ENCODE data around the gene CXorf38. TPM values are rescaled to one million over a fixed set of nuclear protein-coding genes. Genes with fewer than 3 reads are reported as not detected.

The CXorf38 gene
- 10 to 100 TPM; 15.2 to 31.0 (median 25.9) TPM for total RNA-seq
- 32.5 TPM for total RNA-seq (2013)
- 26.1 to 92.6 (median 52.4) reads per million in 29 experiments for total RNA-seq

DNA sequence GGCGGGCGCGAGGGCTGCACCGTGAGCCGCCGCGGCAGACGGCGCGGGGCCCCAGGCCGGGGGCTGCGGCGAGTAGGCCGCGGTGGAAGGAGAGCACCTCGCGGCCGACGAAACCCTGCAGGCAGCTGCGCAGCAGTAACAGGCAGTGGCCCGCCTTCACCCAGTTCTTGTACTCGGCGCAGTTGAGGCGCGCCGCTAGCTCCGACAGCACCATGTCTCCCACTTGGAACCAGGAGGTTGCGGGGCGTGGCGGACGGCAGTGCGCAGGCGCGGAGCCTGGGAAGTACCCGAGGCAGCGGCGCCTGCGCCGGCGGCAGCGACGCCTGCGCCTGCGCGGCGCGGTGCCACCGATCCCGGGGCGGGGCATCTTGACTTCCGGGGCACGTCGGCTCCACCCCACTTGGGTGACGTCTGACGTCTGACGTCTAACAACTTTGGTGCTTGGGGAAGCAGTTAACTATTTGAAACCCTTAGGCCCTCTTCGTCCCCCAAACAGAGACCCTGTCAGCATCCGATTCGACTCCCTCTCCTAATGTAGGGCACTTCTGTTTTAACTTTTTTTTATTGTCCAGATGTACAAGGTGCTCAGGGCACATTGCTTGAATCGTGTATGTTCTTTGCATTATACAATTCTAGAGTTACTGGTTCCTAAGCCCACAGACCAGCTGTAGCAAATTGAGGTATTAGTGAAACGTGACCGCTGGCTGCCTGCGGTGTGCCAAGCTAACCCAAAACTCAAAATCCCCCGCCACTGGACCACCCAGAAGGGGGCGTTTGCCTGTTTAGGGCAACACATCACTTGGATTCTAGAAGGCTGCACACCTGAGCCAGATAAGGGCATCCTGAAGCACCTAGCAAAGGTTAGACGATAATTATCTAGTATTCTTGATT, at the start of gene CXorf38:
Gene CXorf38, minus strand, starts transcription at position 255 of the 891 bp plus-strand sequence. Its CDS starts 41 bp downstream, at position 214.
- POLR2A ChIA-PET = interaction anchor here in 1 of 2 donors (0.6 kb wide), 1 partner anchor 83 kb away, joined by 7 read pairs; no protein-coding TSS in a partner anchor
- Histone ChIP-seq H3K4me3 (ENCODE audit: control insufficient read depth in 1 of 2, extremely low read depth in 1 of 2, low read length in 1 of 2) (peak within 1 kb of the TSS; percentile 71 to 88), H3K36me3 (ENCODE audit: control insufficient read depth in 2 of 2, extremely low read depth in 1 of 2, insufficient read depth in 1 of 2, low read length in 1 of 2) (peaks cover 0 to 6% of the 10 kb centered on the region in 2 donors), H3K27me3 (replicated peaks in 1 of 2; ENCODE audit: control insufficient read depth in 2 of 2, extremely low read depth in 1 of 2, insufficient read depth in 2 of 2, low read length in 1 of 2) (no peaks in the 10 kb centered on the region), H3K4me1 (ENCODE audit: control insufficient read depth in 1 of 2, extremely low read depth in 1 of 2, insufficient read depth in 2 of 2, low read length in 2 of 2) (peaks cover 17 to 33% of the 10 kb centered on the region in 2 experiments), H3K9me3 (no peaks in the 10 kb centered on the region), H3K27ac (ENCODE audit: low read length) (peak within 1 kb of the TSS; percentile 84)
- Mint-ChIP-seq H3K4me3 (peak within 1 kb of the TSS; percentile 88 to 95 (median 95)), H3K27me3 (no peaks in the 10 kb centered on the region), H3K36me3 (peaks cover 6% of the 10 kb centered on the region), H3K9me3 (no peaks in the 10 kb centered on the region), H3K27ac (peak within 1 kb of the TSS; percentile 93 to 95), H3K4me1 (peaks cover 35 to 51% (median 43%) of the 10 kb centered on the region in 3 donors)
- DNase-seq (peak; percentile 84 to 98 (median 91)), ATAC-seq (replicated peaks in 1 of 4) (peak; percentile 75 to 80 (median 76))
- CTCF ChIA-PET = interaction anchor here (0.7 to 1.3 kb wide), 2 partner anchors 103 to 468 kb away, joined by 3 to 5 read pairs; no protein-coding TSS in a partner anchor
- 0% methylated on average over 39 of the region's 66 CpGs for WGBS (ENCODE audit: insufficient coverage)

- H3K4me1 Mint-ChIP-seq = no peaks in the 10 kb centered on the region
- Histone ChIP-seq H3K36me3 (ENCODE audit: control insufficient read depth in 2 of 2, extremely low read depth in 1 of 2, insufficient read depth in 1 of 2, low read length in 1 of 2) (peaks cover 3 to 20% of the 10 kb centered on the region in 2 donors), H3K27me3 (replicated peaks in 1 of 2; ENCODE audit: control insufficient read depth in 2 of 2, extremely low read depth in 1 of 2, insufficient read depth in 2 of 2, low read length in 1 of 2) (no peaks in the 10 kb centered on the region), H3K4me3 (ENCODE audit: control insufficient read depth in 1 of 2, extremely low read depth in 1 of 2, low read length in 1 of 2) (no peak overlapping the region), H3K27ac (ENCODE audit: low read length) (no peak overlapping the region), H3K9me3 (no peaks in the 10 kb centered on the region), H3K4me1 (ENCODE audit: control insufficient read depth in 1 of 2, extremely low read depth in 1 of 2, insufficient read depth in 2 of 2, low read length in 2 of 2) (no peaks in the 10 kb centered on the region)
- DNase-seq (no peak), ATAC-seq (replicated peaks in 1 of 4) (no peak)
- H3K36me3 Mint-ChIP-seq = peaks cover 37% of the 10 kb centered on the region
- ChIA-PET CTCF (interaction anchor here in 1 of 2 donors (1.4 kb wide), 1 partner anchor 43 kb away, joined by 5 read pairs; no protein-coding TSS in a partner anchor), POLR2A (no interaction called here)
- no peak overlapping the region for H3K27ac Mint-ChIP-seq
- H3K4me3 Mint-ChIP-seq = no peak overlapping the region
- no CpG with 5 or more reads among the region's 1 CpG for WGBS (ENCODE audit: insufficient coverage)
- no peaks in the 10 kb centered on the region for H3K9me3 Mint-ChIP-seq
- no peaks in the 10 kb centered on the region for H3K27me3 Mint-ChIP-seq
Measured at GRCh38 chrX:40694802-40695201, 47.4 kb upstream of the CXorf38 start.

DNA sequence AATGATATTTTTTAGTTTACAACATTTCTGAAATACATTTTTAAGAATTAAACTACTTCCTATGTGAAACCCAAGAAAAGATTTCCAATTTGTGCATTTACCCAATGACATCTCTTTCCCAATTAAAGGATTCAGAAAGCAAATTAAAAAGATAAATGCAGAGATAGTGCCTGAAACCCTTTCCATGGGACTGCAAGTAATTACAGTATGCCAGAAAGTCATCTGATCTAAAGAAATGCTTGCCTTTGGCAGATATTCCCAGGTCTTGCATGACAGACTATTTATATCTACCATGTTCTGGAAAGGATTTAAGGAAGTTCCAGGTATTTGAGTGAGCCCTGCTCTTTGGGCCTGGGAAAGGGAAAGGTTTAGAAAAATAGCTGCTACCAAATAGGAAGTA, 41.6 kb upstream of the CXorf38 start:
- no peaks in the 10 kb centered on the region for H3K27me3 ChIP-seq (replicated peaks in 1 of 2; ENCODE audit: control insufficient read depth in 2 of 2, extremely low read depth in 1 of 2, insufficient read depth in 2 of 2, low read length in 1 of 2)
- H3K4me3 Mint-ChIP-seq = no peak overlapping the region
- ChIA-PET CTCF (no interaction called here), POLR2A (interaction anchor here in 1 of 2 donors (0.7 kb wide), 1 partner anchor 432 kb away, joined by 4 read pairs; no protein-coding TSS in a partner anchor)
- no peak overlapping the region for H3K27ac ChIP-seq (ENCODE audit: low read length)
- H3K36me3 Mint-ChIP-seq = peaks cover 37% of the 10 kb centered on the region
- H3K36me3 ChIP-seq (ENCODE audit: control insufficient read depth in 2 of 2, extremely low read depth in 1 of 2, insufficient read depth in 1 of 2, low read length in 1 of 2) = peaks cover 4 to 27% of the 10 kb centered on the region in 2 donors
- no peak overlapping the region for H3K27ac Mint-ChIP-seq
- H3K4me1 Mint-ChIP-seq = peaks cover 12 to 20% (median 20%) of the 10 kb centered on the region in 3 donors
- H3K27me3 Mint-ChIP-seq = no peaks in the 10 kb centered on the region
- H3K9me3 ChIP-seq = no peaks in the 10 kb centered on the region
- no peak overlapping the region for H3K4me3 ChIP-seq (ENCODE audit: control insufficient read depth in 1 of 2, extremely low read depth in 1 of 2, low read length in 1 of 2)
- ATAC-seq (replicated peaks in 1 of 4) (no peak), DNase-seq (no peak)
- H3K9me3 Mint-ChIP-seq = no peaks in the 10 kb centered on the region
- no peaks in the 10 kb centered on the region for H3K4me1 ChIP-seq (ENCODE audit: control insufficient read depth in 1 of 2, extremely low read depth in 1 of 2, insufficient read depth in 2 of 2, low read length in 2 of 2)

DNA sequence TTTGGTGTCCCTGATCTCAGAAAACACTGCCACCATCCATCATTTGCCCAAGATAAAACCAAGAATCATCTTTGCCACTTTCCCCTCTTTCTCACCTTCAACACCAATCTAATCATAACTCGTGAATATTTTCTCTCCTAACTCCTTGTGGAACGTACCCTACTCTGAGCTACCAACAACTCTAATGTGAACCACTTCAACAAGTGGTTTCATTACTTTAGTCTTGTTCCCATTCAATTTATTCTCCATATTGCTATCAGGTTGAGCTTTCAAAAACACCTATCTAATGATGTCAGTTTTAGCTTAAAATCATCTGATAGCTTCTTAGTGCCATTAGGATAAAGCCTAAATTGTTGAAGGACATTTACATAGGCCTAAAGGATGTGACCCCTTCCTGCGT, 39.8 kb upstream of the CXorf38 start:
- ChIA-PET CTCF (no interaction called here), POLR2A (interaction anchor here (0.6 kb wide), 3 partner anchors 9 to 484 kb away, joined by 3 to 5 read pairs (median 3); no protein-coding TSS in a partner anchor)
- H3K9me3 ChIP-seq = no peaks in the 10 kb centered on the region
- WGBS (ENCODE audit: insufficient coverage) = no CpG with 5 or more reads among the region's 3 CpGs
- no peak for ATAC-seq (replicated peaks in 1 of 4)
- Mint-ChIP-seq H3K9me3 (no peaks in the 10 kb centered on the region), H3K4me1 (peaks cover 12 to 24% (median 23%) of the 10 kb centered on the region in 3 donors), H3K4me3 (no peak overlapping the region), H3K27ac (peak overlapping the region in 1 of 2 donors; percentile 55), H3K36me3 (peaks cover 27% of the 10 kb centered on the region), H3K27me3 (no peaks in the 10 kb centered on the region)
- H3K36me3 ChIP-seq (ENCODE audit: control insufficient read depth in 2 of 2, extremely low read depth in 1 of 2, insufficient read depth in 1 of 2, low read length in 1 of 2) = peaks cover 3 to 29% of the 10 kb centered on the region in 2 donors
- no peak overlapping the region for H3K27ac ChIP-seq (ENCODE audit: low read length)
- no peak for DNase-seq
- H3K4me1 ChIP-seq (ENCODE audit: control insufficient read depth in 1 of 2, extremely low read depth in 1 of 2, insufficient read depth in 2 of 2, low read length in 2 of 2) = no peaks in the 10 kb centered on the region
- no peak overlapping the region for H3K4me3 ChIP-seq (ENCODE audit: control insufficient read depth in 1 of 2, extremely low read depth in 1 of 2, low read length in 1 of 2)
- H3K27me3 ChIP-seq (replicated peaks in 1 of 2; ENCODE audit: control insufficient read depth in 2 of 2, extremely low read depth in 1 of 2, insufficient read depth in 2 of 2, low read length in 1 of 2) = no peaks in the 10 kb centered on the region

GRCh38 chrX:40685362-40685918, 38.1 kb upstream of the CXorf38 start:
- H3K27me3 ChIP-seq (replicated peaks in 1 of 2; ENCODE audit: control insufficient read depth in 2 of 2, extremely low read depth in 1 of 2, insufficient read depth in 2 of 2, low read length in 1 of 2) = no peaks in the 10 kb centered on the region
- H3K36me3 ChIP-seq (ENCODE audit: control insufficient read depth in 2 of 2, extremely low read depth in 1 of 2, insufficient read depth in 1 of 2, low read length in 1 of 2) = peaks cover 3 to 23% of the 10 kb centered on the region in 2 donors
- Mint-ChIP-seq H3K36me3 (peaks cover 17% of the 10 kb centered on the region), H3K27ac (peak overlapping the region in 1 of 2 donors; percentile 1), H3K27me3 (no peaks in the 10 kb centered on the region), H3K9me3 (no peaks in the 10 kb centered on the region), H3K4me3 (no peak overlapping the region), H3K4me1 (peaks cover 12 to 24% (median 23%) of the 10 kb centered on the region in 3 donors)
- no peak for ATAC-seq (replicated peaks in 1 of 4)
- H3K4me3 ChIP-seq (ENCODE audit: control insufficient read depth in 1 of 2, extremely low read depth in 1 of 2, low read length in 1 of 2) = no peak overlapping the region
- H3K4me1 ChIP-seq (ENCODE audit: control insufficient read depth in 1 of 2, extremely low read depth in 1 of 2, insufficient read depth in 2 of 2, low read length in 2 of 2) = no peaks in the 10 kb centered on the region
- peak in 1 of 35 experiments; percentile 2 for DNase-seq
- H3K9me3 ChIP-seq = no peaks in the 10 kb centered on the region
- WGBS (ENCODE audit: insufficient coverage) = no CpG with 5 or more reads among the region's 4 CpGs
- POLR2A ChIA-PET = no interaction called here
- CTCF ChIA-PET = interaction anchor here (0.5 kb wide), 2 partner anchors 27 to 454 kb away, joined by 3 to 4 read pairs; no protein-coding TSS in a partner anchor
- no peak overlapping the region for H3K27ac ChIP-seq (ENCODE audit: low read length)

DNA sequence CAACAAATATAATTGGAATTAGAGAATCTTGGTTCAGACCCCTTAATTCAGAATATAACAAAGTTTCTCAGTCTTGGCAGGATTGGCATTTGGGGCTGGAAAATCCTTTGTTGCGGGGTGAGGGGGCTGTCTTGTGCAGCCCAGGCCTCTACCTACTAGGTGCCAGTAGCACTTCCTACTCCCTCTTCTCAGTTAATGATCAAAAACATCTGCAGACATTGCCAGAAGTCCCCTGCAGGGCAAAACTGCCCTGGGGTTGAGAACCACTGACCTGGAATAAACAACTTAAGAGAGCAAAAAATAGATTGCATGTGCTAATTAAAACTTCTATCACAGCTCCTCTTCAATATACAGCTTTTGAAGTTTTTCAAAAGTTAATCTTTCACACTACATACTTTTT, 36.7 kb upstream of the CXorf38 start:
- H3K27me3 ChIP-seq (replicated peaks in 1 of 2; ENCODE audit: control insufficient read depth in 2 of 2, extremely low read depth in 1 of 2, insufficient read depth in 2 of 2, low read length in 1 of 2) = no peaks in the 10 kb centered on the region
- no peak for ATAC-seq (replicated peaks in 1 of 4)
- no CpG with 5 or more reads among the region's 1 CpG for WGBS (ENCODE audit: insufficient coverage)

More for the DNA sequence above, 36.7 kb upstream of the CXorf38 start:
- no peak overlapping the region for H3K27ac ChIP-seq (ENCODE audit: low read length)
- ChIA-PET CTCF (interaction anchor here in 1 of 2 donors (1.2 kb wide), 1 partner anchor 110 kb away, joined by 3 read pairs; no protein-coding TSS in a partner anchor), POLR2A (interaction anchor here in 1 of 2 donors (0.6 kb wide), 1 partner anchor 145 kb away, joined by 11 read pairs; no protein-coding TSS in a partner anchor)
- Mint-ChIP-seq H3K9me3 (no peaks in the 10 kb centered on the region), H3K27ac (peak overlapping the region in 1 of 2 donors; percentile 31), H3K36me3 (peaks cover 23% of the 10 kb centered on the region), H3K27me3 (no peaks in the 10 kb centered on the region), H3K4me1 (peaks cover 12 to 24% (median 23%) of the 10 kb centered on the region in 3 donors), H3K4me3 (no peak overlapping the region)
- H3K4me1 ChIP-seq (ENCODE audit: control insufficient read depth in 1 of 2, extremely low read depth in 1 of 2, insufficient read depth in 2 of 2, low read length in 2 of 2) = no peaks in the 10 kb centered on the region
- peaks cover 3 to 29% of the 10 kb centered on the region in 2 donors for H3K36me3 ChIP-seq (ENCODE audit: control insufficient read depth in 2 of 2, extremely low read depth in 1 of 2, insufficient read depth in 1 of 2, low read length in 1 of 2)
- DNase-seq = no peak
- H3K4me3 ChIP-seq (ENCODE audit: control insufficient read depth in 1 of 2, extremely low read depth in 1 of 2, low read length in 1 of 2) = no peak overlapping the region
- H3K9me3 ChIP-seq = no peaks in the 10 kb centered on the region
